Ovary (tissue), 3 donors: ENCODE measurements around the gene FCN1.

Source experiments
- CTCF ChIP-seq, 3 donors: fragments of 450-650 bp in 2 of 3; fragments of 200-600 bp in 1 of 3; IDR thresholded peaks; one replicate each; pipeline versions ENCODE4 v1.5.1 to v1.8.0; 2016 to 2022; ENCODE audit warnings: antibody characterized with exemption in 3 of 3, mild to moderate bottlenecking in 1 of 3
- POLR2A ChIP-seq: fragments of 450-650 bp; IDR thresholded peaks from one replicate; pipeline ENCODE4 v1.6.1; 2017; ENCODE audit warnings: antibody characterized with exemption, mild to moderate bottlenecking, moderate library complexity
- donor health status: DM: no; HTN: no; CAD: no.

- no peak for TF ChIP-seq CTCF (IDR thresholded peaks at IDR 0.05)
- no peak for TF ChIP-seq POLR2A
Observed at GRCh38 chr9:134918646-134919045, 934 bp upstream of the FCN1 start.
